ENCODE measurements around the gene KRT79.
"Not testable (repeated sequence)": the region's sequence is repeated elsewhere in the genome, so short reads cannot be mapped to it uniquely, and the experiment has no call there.

The KRT79 gene

GRCh38 chr12:52833922-52834726 is at the start of gene KRT79:
TSS of gene KRT79 (minus strand) at chr12:52834311. CDS start at chr12:52834260, 51 bp downstream.
- no peak for DNase-seq

- not testable (repeated sequence) for DNase-seq
These were observed 46.4 kb upstream of the KRT79 start for GRCh38 chr12:52880499-52880898.

- DNase-seq: peak; percentile 48
These were observed 45.6 kb upstream of the KRT79 start for GRCh38 chr12:52879394-52880351.

GRCh38 chr12:52878507-52879393 is 44.6 kb upstream of the KRT79 start:
- no peak for DNase-seq

- DNase-seq: no peak
These were observed 43.1 kb upstream of the KRT79 start for GRCh38 chr12:52877242-52877641.

GRCh38 chr12:52876372-52876771 is 42.3 kb upstream of the KRT79 start:
- DNase-seq: no peak

- no peak for DNase-seq
These were observed 40.7 kb upstream of the KRT79 start for GRCh38 chr12:52874573-52875435.

GRCh38 chr12:52873832-52874572 is 39.9 kb upstream of the KRT79 start:
- DNase-seq: peak; percentile 24

- no peak for DNase-seq
These were observed 39.4 kb upstream of the KRT79 start for GRCh38 chr12:52873513-52873831.

GRCh38 chr12:52872644-52873389 is 38.7 kb upstream of the KRT79 start:
- DNase-seq: no peak

- DNase-seq: no peak
These were observed 37.4 kb upstream of the KRT79 start for GRCh38 chr12:52871291-52872039.

GRCh38 chr12:52870361-52871290 is 36.5 kb upstream of the KRT79 start:
- peak; percentile 77 for DNase-seq

- peak; percentile 39 for DNase-seq
These were observed 33.5 kb upstream of the KRT79 start for GRCh38 chr12:52867642-52868041.

- DNase-seq: no peak
These were observed 33.0 kb upstream of the KRT79 start for GRCh38 chr12:52867152-52867551.

- DNase-seq: no peak
These were observed 31.2 kb upstream of the KRT79 start for GRCh38 chr12:52865090-52865944.

- no peak for DNase-seq
These were observed 27.9 kb upstream of the KRT79 start for GRCh38 chr12:52862023-52862422.

- no peak for DNase-seq
These were observed 27.4 kb upstream of the KRT79 start for GRCh38 chr12:52861511-52861910.

All from activated T-cell treated with anti-CD3 and anti-CD28 coated beads for 4 hours (primary cell).